CD14-positive monocyte (primary cell): ENCODE measurements around the gene GALT. TPM values are rescaled to one million over a fixed set of nuclear protein-coding genes. Genes with fewer than 3 reads are reported as not detected.

Source experiments
- DNase-seq, 3 donors: peaks; one replicate each; pipeline ENCODE4 v3.0.0-alpha.2; 2011 to 2022
- H2AFZ ChIP-seq: 2 replicates; pipeline ENCODE4 v1.6.0; 2012; ENCODE audit warnings: mild to moderate bottlenecking, low read depth, low read length, inconsistent platforms; ENCODE audit not compliant: insufficient read depth, poor library complexity, severe bottlenecking
- H3K27ac ChIP-seq, 2 donors: 1 replicate in 1 of 2; 2 replicates in 1 of 2; pipeline ENCODE4 v1.5.1; 2012 to 2013; ENCODE audit warnings: low read length in 2 of 2, control low read depth in 1 of 2, inconsistent platforms in 1 of 2, low read depth in 1 of 2, mild to moderate bottlenecking in 1 of 2
- H3K27me3 ChIP-seq, 2 donors: one replicate each; pipeline versions ENCODE4 v1.6.0 to v1.6.1; 2011 to 2013; ENCODE audit warnings: low read length in 2 of 2; ENCODE audit not compliant: control insufficient read depth in 2 of 2, insufficient read depth in 2 of 2
- H3K36me3 ChIP-seq, 2 donors: replicated peaks in 1 of 2; 1 replicate in 1 of 2; 2 replicates in 1 of 2; pipeline versions ENCODE4 v1.5.1 to v1.6.1; 2012 to 2013; ENCODE audit warnings: low read length in 2 of 2, control low read depth in 1 of 2, inconsistent platforms in 1 of 2, mild to moderate bottlenecking in 1 of 2; ENCODE audit not compliant: insufficient read depth in 2 of 2, control insufficient read depth in 1 of 2
- H3K4me1 ChIP-seq, 2 donors: 1 replicate in 1 of 2; 2 replicates in 1 of 2; pipeline versions ENCODE4 v1.5.1 to v1.6.1; 2012 to 2013; ENCODE audit warnings: low read length in 2 of 2, control low read depth in 1 of 2, inconsistent platforms in 1 of 2, mild to moderate bottlenecking in 1 of 2, moderate library complexity in 1 of 2; ENCODE audit not compliant: insufficient read depth in 2 of 2, control insufficient read depth in 1 of 2
- H3K4me2 ChIP-seq: replicated peaks from 2 replicates; pipeline ENCODE3; 2012; ENCODE audit warnings: low read length, moderate library complexity, mild to moderate bottlenecking; ENCODE audit not compliant: poor library complexity, severe bottlenecking; ENCODE audit errors: extremely low read depth
- H3K4me3 ChIP-seq, 3 experiments: fragments of 200-600 bp in 1 of 3; sonication (generic) in 1 of 3; replicated peaks in 1 of 3; 1 replicate in 2 of 3; 2 replicates in 1 of 3; pipeline ENCODE4 v1.5.1; 2011 to 2013; ENCODE audit warnings: low read length in 3 of 3, mild to moderate bottlenecking in 3 of 3, control low read depth in 2 of 3, low read depth in 2 of 3, inconsistent platforms in 1 of 3, moderate library complexity in 1 of 3
- H3K79me2 ChIP-seq: 2 replicates; pipeline ENCODE4 v1.6.0; 2012; ENCODE audit warnings: mild to moderate bottlenecking, control low read depth, inconsistent platforms, low read length, moderate library complexity; ENCODE audit not compliant: insufficient read depth
- H3K9ac ChIP-seq: 2 replicates; pipeline ENCODE4 v1.6.0; 2017; ENCODE audit warnings: low read length, mild to moderate bottlenecking; ENCODE audit not compliant: insufficient read depth, poor library complexity, severe bottlenecking
- H3K9me3 ChIP-seq, 2 donors: replicated peaks in 1 of 2; 1 replicate in 1 of 2; 2 replicates in 1 of 2; pipeline versions ENCODE4 v1.5.1 to v1.6.1; 2012 to 2013; ENCODE audit warnings: low read length in 2 of 2, control low read depth in 1 of 2; ENCODE audit not compliant: control insufficient read depth in 1 of 2, insufficient read depth in 1 of 2
- H4K20me1 ChIP-seq: 2 replicates; pipeline ENCODE4 v1.6.0; 2012; ENCODE audit warnings: mild to moderate bottlenecking, low read length, control low read depth, moderate library complexity; ENCODE audit not compliant: insufficient read depth
- H3K27ac Mint-ChIP-seq, 7 donors: one replicate each; pipeline ENCODE4 v1.8.0; 2020; ENCODE audit warnings: mild to moderate bottlenecking in 7 of 7, mixed read lengths in 7 of 7, moderate library complexity in 6 of 7, inconsistent platforms in 2 of 7
- H3K27me3 Mint-ChIP-seq, 3 donors: one replicate each; pipeline ENCODE4 v1.8.0; 2021 to 2022; ENCODE audit warnings: low read depth in 3 of 3, mild to moderate bottlenecking in 3 of 3, mixed read lengths in 3 of 3, moderate library complexity in 3 of 3, inconsistent platforms in 1 of 3
- H3K36me3 Mint-ChIP-seq, 2 donors: one replicate each; pipeline ENCODE4 v1.8.0; 2020; ENCODE audit warnings: mixed read lengths in 2 of 2, inconsistent platforms in 1 of 2, mild to moderate bottlenecking in 1 of 2
- H3K4me1 Mint-ChIP-seq: one replicate; pipeline ENCODE4 v1.8.0; 2020; ENCODE audit warnings: mild to moderate bottlenecking, mixed read lengths
- H3K4me3 Mint-ChIP-seq, 2 donors: one replicate each; pipeline ENCODE4 v1.8.0; 2020; ENCODE audit warnings: mild to moderate bottlenecking in 2 of 2, mixed read lengths in 2 of 2, moderate library complexity in 1 of 2
- H3K9me3 Mint-ChIP-seq, 7 donors: one replicate each; pipeline ENCODE4 v1.8.0; 2020 to 2022; ENCODE audit warnings: mixed read lengths in 7 of 7, mild to moderate bottlenecking in 6 of 7, moderate library complexity in 6 of 7, inconsistent platforms in 2 of 7
- CTCF ChIP-seq: fragments of 200-600 bp; IDR thresholded peaks from one replicate; pipeline ENCODE4 v1.8.0; 2022; ENCODE audit warnings: antibody characterized with exemption, mild to moderate bottlenecking
- WGBS: methylation state at CpG from one replicate; pipeline ENCODE4 v1.1.5; 2013; ENCODE audit warnings: missing lambda C conversion rate; ENCODE audit not compliant: insufficient coverage; 5-methylcytosine and 5-hydroxymethylcytosine counted together
- intact Hi-C, 2 donors: fragments of 100-400 bp; cut with micrococcal nuclease; formaldehyde crosslinking; loops; one replicate each; pipeline versions ENCODE4 v1.15.0 to v1.15.1; 2023
- polyA plus RNA-seq, 3 donors: library from polyadenylated mRNA; depleted of rRNA in 1 of 3; unstranded in 2 of 3; stranded (reverse) in 1 of 3; fragments of 300-500 nt in 2 of 3; fragments of >200 nt in 1 of 3; fragmentation: Illumina TruSeq in 2 of 3; gene quantifications; 1 replicate in 2 of 3; 2 replicates in 1 of 3; pipeline ENCODE4 v1.2.3, GENCODE V29; 2012 to 2021

The GALT gene
- polyA plus RNA-seq, 3 donors: 25.6 to 103 (median 26.9) TPM

GRCh38 chr9:34603610-34604231 lies 42.8 kb upstream of the GALT start:
- no peaks in the 10 kb centered on the region for H3K36me3 ChIP-seq
- no peak overlapping the region for H3K4me3 ChIP-seq
- DNase-seq: peak; percentile 49 to 71 (median 68)
- peak; percentile 91 for TF ChIP-seq CTCF
- H3K36me3 Mint-ChIP-seq: no peaks in the 10 kb centered on the region
- H2AFZ ChIP-seq: no peak overlapping the region
- no peak overlapping the region for H3K4me3 Mint-ChIP-seq
- intact Hi-C loops: loop anchor here (5.0 kb wide), 2 partner anchors 34 to 166 kb away; partner anchors contain the start of gene SIGMAR1 (in 1 of the 2)
- peaks cover 0 to 2% (median 0%) of the 10 kb centered on the region in 7 donors for H3K9me3 Mint-ChIP-seq
- H3K27ac Mint-ChIP-seq: no peak overlapping the region
- no peak overlapping the region for H3K27ac ChIP-seq
- no peak overlapping the region for H3K9ac ChIP-seq
- no peaks in the 10 kb centered on the region for H3K4me1 ChIP-seq
- peaks cover 0 to 2% of the 10 kb centered on the region in 2 donors for H3K27me3 ChIP-seq
- no peaks in the 10 kb centered on the region for H3K4me1 Mint-ChIP-seq
- peaks cover 11 to 14% (median 14%) of the 10 kb centered on the region in 3 donors for H3K27me3 Mint-ChIP-seq
- no peak overlapping the region for H3K4me2 ChIP-seq
- H3K79me2 ChIP-seq: no peaks in the 10 kb centered on the region
- H4K20me1 ChIP-seq: no peaks in the 10 kb centered on the region
- WGBS: 44% methylated on average over 2 of the region's 4 CpGs
- H3K9me3 ChIP-seq: no peaks in the 10 kb centered on the region

GRCh38 chr9:34606190-34606589 lies 40.3 kb upstream of the GALT start:
- Mint-ChIP-seq H3K27me3 (peaks cover 6 to 11% (median 11%) of the 10 kb centered on the region in 3 donors), H3K9me3 (peaks cover 0 to 3% (median 0%) of the 10 kb centered on the region in 7 donors), H3K27ac (no peak overlapping the region), H3K4me1 (peaks cover 10% of the 10 kb centered on the region), H3K4me3 (no peak overlapping the region), H3K36me3 (no peaks in the 10 kb centered on the region)
- intact Hi-C loops: no loop called here
- H3K4me3 ChIP-seq: no peak overlapping the region
- no peaks in the 10 kb centered on the region for H4K20me1 ChIP-seq
- no peak overlapping the region for H2AFZ ChIP-seq
- H3K9me3 ChIP-seq: no peaks in the 10 kb centered on the region
- H3K27me3 ChIP-seq: peaks cover 0 to 2% of the 10 kb centered on the region in 2 donors
- H3K4me1 ChIP-seq: peaks cover 8 to 10% of the 10 kb centered on the region in 2 donors
- H3K27ac ChIP-seq: no peak overlapping the region
- DNase-seq: no peak
- no peak overlapping the region for H3K9ac ChIP-seq
- H3K36me3 ChIP-seq: no peaks in the 10 kb centered on the region
- H3K79me2 ChIP-seq: peaks cover 6% of the 10 kb centered on the region
- TF ChIP-seq CTCF: no peak
- no peak overlapping the region for H3K4me2 ChIP-seq
